ENCODE data around the gene MAPT.
A peak's percentile ranks its signal among the peaks of the same experiment; 100 is the strongest.
"Not testable (repeated sequence)": the region's sequence is repeated elsewhere in the genome, so short reads cannot be mapped to it uniquely, and the experiment has no call there.

The MAPT gene

GRCh38 chr17:45923511-45924268, 29.3 kb downstream of the MAPT start:
- DNase-seq (ENCODE audit: low read depth in 2 of 2, low spot score in 1 of 2), result no peak

GRCh38 chr17:45924332-45924820, 30.0 kb downstream of the MAPT start:
- no peak for DNase-seq (ENCODE audit: low read depth in 2 of 2, low spot score in 1 of 2)

GRCh38 chr17:45925311-45925710, 31.0 kb downstream of the MAPT start:
- no peak for DNase-seq (ENCODE audit: low read depth in 2 of 2, low spot score in 1 of 2)

- no peak for DNase-seq (ENCODE audit: low read depth in 2 of 2, low spot score in 1 of 2)
These were observed 32.9 kb downstream of the MAPT start for GRCh38 chr17:45927247-45927646.

GRCh38 chr17:45929344-45929743, 35.0 kb downstream of the MAPT start:
- DNase-seq (ENCODE audit: low read depth in 2 of 2, low spot score in 1 of 2), result no peak

GRCh38 chr17:45930420-45930951, 36.1 kb downstream of the MAPT start:
- no peak for DNase-seq (ENCODE audit: low read depth in 2 of 2, low spot score in 1 of 2)

- no peak for DNase-seq (ENCODE audit: low read depth in 2 of 2, low spot score in 1 of 2)
These were observed 37.3 kb downstream of the MAPT start for GRCh38 chr17:45931677-45932076.

GRCh38 chr17:45934044-45934979, 40.0 kb downstream of the MAPT start:
- no peak for DNase-seq (ENCODE audit: low read depth in 2 of 2, low spot score in 1 of 2)

- no peak for DNase-seq (ENCODE audit: low read depth in 2 of 2, low spot score in 1 of 2)
These were observed 40.9 kb downstream of the MAPT start for GRCh38 chr17:45935197-45935709.

GRCh38 chr17:45935710-45936509, 41.6 kb downstream of the MAPT start:
- DNase-seq (ENCODE audit: low read depth in 2 of 2, low spot score in 1 of 2), result no peak

GRCh38 chr17:45936610-45937009, 42.3 kb downstream of the MAPT start:
- DNase-seq (ENCODE audit: low read depth in 2 of 2, low spot score in 1 of 2), result no peak

- not testable (repeated sequence) for DNase-seq (ENCODE audit: low read depth in 2 of 2, low spot score in 1 of 2)
These were observed 42.8 kb downstream of the MAPT start for GRCh38 chr17:45937186-45937585.

- no peak for DNase-seq (ENCODE audit: low read depth in 2 of 2, low spot score in 1 of 2)
These were observed 45.0 kb downstream of the MAPT start for GRCh38 chr17:45939395-45939794.

- no peak for DNase-seq (ENCODE audit: low read depth in 2 of 2, low spot score in 1 of 2)
These were observed 45.9 kb downstream of the MAPT start for GRCh38 chr17:45940293-45940692.

- no peak for DNase-seq (ENCODE audit: low read depth in 2 of 2, low spot score in 1 of 2)
These were observed 46.5 kb downstream of the MAPT start for GRCh38 chr17:45940826-45941225.

- no peak for DNase-seq (ENCODE audit: low read depth in 2 of 2, low spot score in 1 of 2)
These were observed 47.0 kb downstream of the MAPT start for GRCh38 chr17:45941395-45941794.

GRCh38 chr17:45942284-45942683, 47.9 kb downstream of the MAPT start:
- DNase-seq (ENCODE audit: low read depth in 2 of 2, low spot score in 1 of 2), result no peak

GRCh38 chr17:45946841-45947256, 52.5 kb downstream of the MAPT start:
- no peak for DNase-seq (ENCODE audit: low read depth in 2 of 2, low spot score in 1 of 2)

GRCh38 chr17:45948498-45948880, 54.1 kb downstream of the MAPT start:
- DNase-seq (ENCODE audit: low read depth in 2 of 2, low spot score in 1 of 2), result no peak

- peak; percentile 7 to 15 for DNase-seq (ENCODE audit: low read depth in 2 of 2, low spot score in 1 of 2)
These were observed 54.7 kb downstream of the MAPT start for GRCh38 chr17:45948881-45949624.
